ENCODE results near the gene PAGE4. TPM values are rescaled to one million over a fixed set of nuclear protein-coding genes. Genes with fewer than 3 reads are reported as not detected.

The PAGE4 gene
- total RNA-seq (not detected), total RNA-seq (0 reads per million in 2 donors)

GRCh38 chrX:49829016-49829415 lies at the start of gene PAGE4:
Gene PAGE4, plus strand, starts transcription at chrX:49829303. Its CDS starts 1,126 bp downstream, at chrX:49830429.
- no peak within 1 kb of the TSS for H3K4me3 Mint-ChIP-seq
- ATAC-seq (no peak), DNase-seq (no peak)
- no peaks in the 10 kb centered on the region for H3K4me1 Mint-ChIP-seq
- no peak within 1 kb of the TSS for H3K27ac Mint-ChIP-seq
- no peaks in the 10 kb centered on the region for H3K36me3 Mint-ChIP-seq (ENCODE audit: low read depth)
- H3K27me3 Mint-ChIP-seq, result peaks cover 26% of the 10 kb centered on the region
- no peaks in the 10 kb centered on the region for H3K9me3 ChIP-seq (ENCODE audit: control insufficient read depth, low read length, poor library complexity, severe bottlenecking)

DNA sequence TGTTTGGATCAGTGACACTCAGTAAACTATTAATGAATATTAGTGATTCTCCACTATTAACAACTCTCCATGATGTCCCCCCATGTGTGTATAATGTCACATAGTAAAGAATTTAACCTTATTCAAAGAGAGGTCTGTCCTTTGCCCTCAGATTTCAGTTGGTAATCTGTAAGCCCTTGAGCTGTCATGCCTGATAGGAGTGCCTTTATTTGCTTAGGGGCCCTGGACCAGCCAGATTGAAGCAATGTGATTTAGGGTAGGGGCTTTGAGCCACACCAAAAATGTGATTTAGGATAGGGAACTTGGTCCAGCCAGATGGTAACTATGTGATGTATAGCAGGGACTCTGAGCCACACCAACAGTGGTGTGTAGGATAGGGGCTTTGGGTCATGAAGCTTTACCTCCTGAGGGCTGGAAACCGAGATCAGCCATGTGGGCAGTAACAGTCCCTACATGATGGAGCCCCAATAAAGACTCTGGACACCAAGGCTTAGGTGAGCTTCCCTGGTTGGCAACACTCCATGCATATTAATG lies 44.3 kb upstream of the PAGE4 start:
- ATAC-seq (no peak), DNase-seq (no peak)
- Mint-ChIP-seq H3K27ac (no peak overlapping the region), H3K27me3 (no peaks in the 10 kb centered on the region), H3K4me1 (no peaks in the 10 kb centered on the region), H3K36me3 (ENCODE audit: low read depth) (no peaks in the 10 kb centered on the region), H3K4me3 (no peak overlapping the region)
- H3K9me3 ChIP-seq (ENCODE audit: control insufficient read depth, low read length, poor library complexity, severe bottlenecking), result no peaks in the 10 kb centered on the region

- Mint-ChIP-seq H3K4me1 (no peaks in the 10 kb centered on the region), H3K36me3 (ENCODE audit: low read depth) (peaks cover 3% of the 10 kb centered on the region), H3K4me3 (no peak overlapping the region), H3K27me3 (no peaks in the 10 kb centered on the region), H3K27ac (no peak overlapping the region)
- DNase-seq (no peak), ATAC-seq (no peak)
- H3K9me3 ChIP-seq (ENCODE audit: control insufficient read depth, low read length, poor library complexity, severe bottlenecking), result no peaks in the 10 kb centered on the region
These were observed 36.7 kb upstream of the PAGE4 start for GRCh38 chrX:49792376-49792775.

DNA sequence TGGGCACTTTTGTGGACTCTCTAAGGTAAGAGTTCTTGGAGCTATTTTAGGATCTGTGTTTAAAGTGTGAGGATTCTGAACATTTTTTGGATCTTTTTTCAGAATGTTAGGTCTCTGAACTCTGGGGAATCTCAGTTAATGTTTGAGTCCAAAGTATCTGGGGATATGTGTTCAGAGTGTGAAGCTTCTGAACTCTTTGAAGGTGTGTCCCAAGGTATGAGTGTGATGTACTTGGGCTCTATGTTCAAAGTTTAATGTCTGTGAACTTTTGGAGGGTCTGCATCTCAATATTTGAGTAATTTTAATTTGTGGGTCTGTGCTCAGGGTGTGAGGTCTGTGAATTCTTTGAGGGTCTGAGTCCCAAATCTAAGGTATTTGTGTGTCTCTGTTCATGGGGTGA lies 35.4 kb upstream of the PAGE4 start:
- peaks cover 3% of the 10 kb centered on the region for H3K36me3 Mint-ChIP-seq (ENCODE audit: low read depth)

DNA sequence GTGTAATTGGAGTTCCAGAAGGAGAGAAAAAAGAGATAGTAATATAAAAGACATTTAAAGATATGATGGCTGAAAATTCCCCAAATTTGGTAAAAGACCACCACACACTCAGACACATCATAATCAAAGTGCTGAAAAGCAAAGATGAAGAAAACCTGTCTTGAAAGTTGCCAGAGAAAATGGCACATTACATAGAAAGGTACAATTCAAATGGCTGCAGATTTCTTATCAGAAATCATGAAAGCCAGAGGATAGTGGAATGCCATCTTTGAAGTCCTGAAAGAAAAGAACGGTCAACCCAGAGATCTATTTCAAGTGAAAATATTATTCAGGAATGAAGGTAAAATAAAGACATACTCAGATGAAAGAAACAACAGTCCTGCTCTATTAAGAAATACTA lies 29.3 kb upstream of the PAGE4 start:
- no peaks in the 10 kb centered on the region for H3K4me1 Mint-ChIP-seq
- no peak overlapping the region for H3K27ac Mint-ChIP-seq
- H3K9me3 ChIP-seq (ENCODE audit: control insufficient read depth, low read length, poor library complexity, severe bottlenecking), result no peaks in the 10 kb centered on the region
- ATAC-seq (no peak), DNase-seq (no peak)
- no peak overlapping the region for H3K4me3 Mint-ChIP-seq
- H3K27me3 Mint-ChIP-seq, result no peaks in the 10 kb centered on the region
- peaks cover 3% of the 10 kb centered on the region for H3K36me3 Mint-ChIP-seq (ENCODE audit: low read depth)

More for the DNA sequence above, 35.4 kb upstream of the PAGE4 start:
- Mint-ChIP-seq H3K4me1 (no peaks in the 10 kb centered on the region), H3K4me3 (no peak overlapping the region), H3K27ac (no peak overlapping the region), H3K27me3 (no peaks in the 10 kb centered on the region)
- no peak for DNase-seq
- ATAC-seq, result no peak
- no peaks in the 10 kb centered on the region for H3K9me3 ChIP-seq (ENCODE audit: control insufficient read depth, low read length, poor library complexity, severe bottlenecking)

GRCh38 chrX:49809891-49810632 lies 19.0 kb upstream of the PAGE4 start:
- no peak for ATAC-seq
- no peaks in the 10 kb centered on the region for H3K27me3 Mint-ChIP-seq

DNA sequence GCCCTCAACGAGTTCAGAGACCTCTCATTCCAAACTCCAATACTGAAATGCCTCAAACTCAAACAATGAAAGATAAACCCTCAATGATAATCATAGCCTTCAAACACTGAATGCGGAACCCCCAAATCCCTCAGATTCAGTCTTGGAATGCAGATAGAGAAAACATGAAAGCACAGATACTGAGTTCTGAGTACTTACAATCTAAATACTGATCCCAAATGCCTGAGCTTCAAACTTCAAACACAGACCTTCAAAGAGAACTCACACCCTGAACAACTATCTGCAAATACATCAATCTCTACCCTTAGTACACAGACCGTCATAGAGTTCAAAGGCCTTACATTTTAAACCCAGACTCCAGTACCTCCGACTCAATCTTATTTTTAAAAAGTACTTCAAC lies 16.9 kb upstream of the PAGE4 start:
- Mint-ChIP-seq H3K27ac (no peak overlapping the region), H3K4me3 (no peak overlapping the region), H3K27me3 (no peaks in the 10 kb centered on the region), H3K36me3 (ENCODE audit: low read depth) (no peaks in the 10 kb centered on the region), H3K4me1 (no peaks in the 10 kb centered on the region)
- ATAC-seq, result no peak
- no peaks in the 10 kb centered on the region for H3K9me3 ChIP-seq (ENCODE audit: control insufficient read depth, low read length, poor library complexity, severe bottlenecking)
- no peak for DNase-seq

More at GRCh38 chrX:49809891-49810632, 19.0 kb upstream of the PAGE4 start:
- H3K27ac Mint-ChIP-seq, result no peak overlapping the region
- no peaks in the 10 kb centered on the region for H3K36me3 Mint-ChIP-seq (ENCODE audit: low read depth)
- H3K4me1 Mint-ChIP-seq, result no peaks in the 10 kb centered on the region
- no peak overlapping the region for H3K4me3 Mint-ChIP-seq
- no peak for DNase-seq
- no peaks in the 10 kb centered on the region for H3K9me3 ChIP-seq (ENCODE audit: control insufficient read depth, low read length, poor library complexity, severe bottlenecking)

- ATAC-seq, result no peak
- no peaks in the 10 kb centered on the region for H3K4me1 Mint-ChIP-seq
These were observed 12.7 kb upstream of the PAGE4 start for GRCh38 chrX:49816435-49816834.

DNA sequence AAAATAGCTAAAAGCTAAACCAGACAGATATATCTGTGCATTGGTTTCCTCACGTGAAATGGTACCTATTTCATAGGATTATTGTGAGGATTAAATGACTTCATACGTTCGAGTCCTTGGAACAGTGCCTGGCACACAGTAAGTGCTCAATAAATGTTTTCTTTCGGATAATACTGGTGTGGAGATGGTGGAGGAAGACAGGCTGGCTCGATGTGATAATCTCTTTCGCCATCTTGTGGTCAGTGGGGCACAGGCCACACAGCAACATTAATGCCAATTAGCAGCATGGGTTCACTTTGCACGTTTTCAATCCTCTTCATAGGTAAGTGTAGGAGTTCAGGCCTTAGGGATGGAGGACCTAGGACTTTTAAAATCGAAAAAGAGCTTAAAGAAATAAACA lies 9.3 kb downstream of the PAGE4 start:
- ATAC-seq, result no peak
- H3K9me3 ChIP-seq (ENCODE audit: control insufficient read depth, low read length, poor library complexity, severe bottlenecking), result no peaks in the 10 kb centered on the region
- Mint-ChIP-seq H3K4me1 (no peaks in the 10 kb centered on the region), H3K27me3 (no peaks in the 10 kb centered on the region), H3K36me3 (ENCODE audit: low read depth) (no peaks in the 10 kb centered on the region), H3K4me3 (no peak overlapping the region), H3K27ac (no peak overlapping the region)
- DNase-seq, result no peak

More at GRCh38 chrX:49816435-49816834, 12.7 kb upstream of the PAGE4 start:
- H3K4me3 Mint-ChIP-seq, result no peak overlapping the region
- H3K27ac Mint-ChIP-seq, result no peak overlapping the region
- H3K27me3 Mint-ChIP-seq, result no peaks in the 10 kb centered on the region
- no peaks in the 10 kb centered on the region for H3K36me3 Mint-ChIP-seq (ENCODE audit: low read depth)
- no peaks in the 10 kb centered on the region for H3K9me3 ChIP-seq (ENCODE audit: control insufficient read depth, low read length, poor library complexity, severe bottlenecking)
- DNase-seq, result no peak

GRCh38 chrX:49840679-49841078 lies 11.6 kb downstream of the PAGE4 start:
- no peaks in the 10 kb centered on the region for H3K9me3 ChIP-seq (ENCODE audit: control insufficient read depth, low read length, poor library complexity, severe bottlenecking)
- no peak for DNase-seq
- no peaks in the 10 kb centered on the region for H3K27me3 Mint-ChIP-seq
- H3K36me3 Mint-ChIP-seq (ENCODE audit: low read depth), result no peaks in the 10 kb centered on the region
- H3K4me1 Mint-ChIP-seq, result no peaks in the 10 kb centered on the region
- no peak overlapping the region for H3K4me3 Mint-ChIP-seq
- ATAC-seq, result peak; percentile 55
- no peak overlapping the region for H3K27ac Mint-ChIP-seq

GRCh38 chrX:49842621-49843020 lies 13.5 kb downstream of the PAGE4 start:
- H3K27me3 Mint-ChIP-seq, result no peaks in the 10 kb centered on the region
- no peaks in the 10 kb centered on the region for H3K9me3 ChIP-seq (ENCODE audit: control insufficient read depth, low read length, poor library complexity, severe bottlenecking)
- ATAC-seq (no peak), DNase-seq (no peak)
- no peaks in the 10 kb centered on the region for H3K36me3 Mint-ChIP-seq (ENCODE audit: low read depth)
- H3K4me3 Mint-ChIP-seq, result no peak overlapping the region
- no peaks in the 10 kb centered on the region for H3K4me1 Mint-ChIP-seq
- no peak overlapping the region for H3K27ac Mint-ChIP-seq

DNA sequence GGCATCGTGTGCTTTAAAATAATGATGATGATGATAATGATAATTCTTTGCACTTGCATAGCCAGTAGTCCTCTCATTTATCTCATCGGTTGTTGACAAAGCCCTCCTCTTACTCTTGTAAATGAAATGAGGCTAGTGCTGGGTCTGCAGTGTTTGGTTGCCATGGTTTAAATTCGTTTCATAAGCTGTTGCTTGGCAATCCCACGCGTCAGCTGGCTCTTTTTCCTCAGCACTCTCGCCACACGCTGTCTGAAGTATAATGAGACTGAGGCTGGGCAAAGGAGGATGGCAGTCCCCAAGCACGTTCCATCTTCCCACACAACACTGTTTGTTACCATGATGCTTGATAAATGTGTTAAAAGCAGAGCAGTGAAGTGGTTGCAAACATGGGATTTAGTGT lies 15.5 kb downstream of the PAGE4 start:
- no peaks in the 10 kb centered on the region for H3K9me3 ChIP-seq (ENCODE audit: control insufficient read depth, low read length, poor library complexity, severe bottlenecking)
- Mint-ChIP-seq H3K27me3 (no peaks in the 10 kb centered on the region), H3K4me3 (no peak overlapping the region), H3K27ac (no peak overlapping the region), H3K36me3 (ENCODE audit: low read depth) (no peaks in the 10 kb centered on the region), H3K4me1 (no peaks in the 10 kb centered on the region)
- no peak for ATAC-seq
- DNase-seq, result no peak

GRCh38 chrX:49845701-49846403 lies 16.7 kb downstream of the PAGE4 start:
- no peaks in the 10 kb centered on the region for H3K36me3 Mint-ChIP-seq (ENCODE audit: low read depth)
- no peak for ATAC-seq

More at GRCh38 chrX:49845701-49846403, 16.7 kb downstream of the PAGE4 start:
- no peak for DNase-seq
- Mint-ChIP-seq H3K4me1 (no peaks in the 10 kb centered on the region), H3K4me3 (no peak overlapping the region), H3K27ac (no peak overlapping the region), H3K27me3 (no peaks in the 10 kb centered on the region)
- H3K9me3 ChIP-seq (ENCODE audit: control insufficient read depth, low read length, poor library complexity, severe bottlenecking), result no peaks in the 10 kb centered on the region

All from T-helper 17 cell (primary cell).